T1000 (cell line): ENCODE data around the gene MIB1.
"Not testable (repeated sequence)": the region's sequence is repeated elsewhere in the genome, so short reads cannot be mapped to it uniquely, and the experiment has no call there.

ENCODE experiments used
- DNase-seq: peaks from one replicate; lab custom pipeline; 2025; ENCODE audit warnings: mixed read lengths; lab: John Stamatoyannopoulos, UW

The MIB1 gene

GRCh38 chr18:21740538-21741311 lies at the start of gene MIB1:
MIB1 (plus strand) TSS chr18:21740792; CDS start chr18:21741584, 792 bp downstream.
- DNase-seq = peak; percentile 98

DNA sequence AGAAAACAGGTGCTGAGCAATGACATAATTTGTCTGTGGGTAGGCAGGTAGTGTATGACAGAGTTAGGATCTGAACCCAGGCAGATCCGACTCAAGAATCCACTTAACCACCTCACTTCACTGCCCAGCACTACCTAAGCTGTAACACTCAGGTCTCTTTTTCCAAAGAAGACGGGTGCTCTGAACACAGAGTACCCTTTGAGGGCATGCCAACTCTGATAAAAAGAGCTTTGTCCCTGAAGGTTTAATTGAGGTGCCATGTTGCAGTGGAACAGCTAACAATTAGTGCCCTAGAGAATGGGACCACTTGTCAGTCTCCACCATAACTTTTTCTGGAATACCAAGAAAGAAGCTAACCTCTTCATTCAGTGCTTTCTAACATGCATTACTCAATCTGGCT lies 47.3 kb upstream of the MIB1 start:
- DNase-seq = no peak

DNA sequence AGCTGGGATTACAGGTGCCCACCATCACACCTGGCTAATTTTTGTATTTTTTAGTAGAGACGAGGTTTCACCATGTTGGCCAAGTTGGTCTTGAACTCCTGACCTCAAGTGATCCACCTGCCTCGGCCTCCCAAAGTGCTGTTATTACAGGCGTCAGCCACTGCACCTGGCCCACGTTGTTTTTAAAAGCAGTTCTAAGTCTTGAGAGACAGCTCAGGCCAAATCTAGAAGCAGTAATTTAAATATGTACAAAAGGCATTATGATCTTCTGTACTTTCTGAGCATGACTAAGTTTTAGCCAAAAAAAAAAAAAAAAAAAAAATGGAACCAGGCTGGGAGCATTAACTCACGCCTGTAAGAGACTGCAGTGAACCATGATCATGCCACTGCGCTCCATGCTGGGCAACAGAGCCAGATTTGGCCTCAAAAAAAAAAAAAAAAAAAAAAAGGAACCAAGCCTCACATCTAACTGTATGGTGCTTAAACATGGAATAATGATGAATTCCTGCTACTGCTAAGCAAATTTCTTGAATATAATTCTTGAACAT lies 40.0 kb upstream of the MIB1 start:
- no peak for DNase-seq

- no peak for DNase-seq
Observed at GRCh38 chr18:21701621-21702020, 39.0 kb upstream of the MIB1 start.

GRCh38 chr18:21702602-21703001 lies 38.0 kb upstream of the MIB1 start:
- DNase-seq = no peak

GRCh38 chr18:21703241-21703820 lies 37.3 kb upstream of the MIB1 start:
- DNase-seq = no peak

GRCh38 chr18:21704603-21705364 lies 35.8 kb upstream of the MIB1 start, which contains the start of gene ABHD3:
ABHD3 (minus strand) TSS chr18:21704774; CDS start chr18:21704665, 109 bp downstream.
- DNase-seq = peak; percentile 83

GRCh38 chr18:21706386-21706865 lies 34.2 kb upstream of the MIB1 start:
- DNase-seq = no peak

GRCh38 chr18:21707130-21707529 lies 33.5 kb upstream of the MIB1 start:
- DNase-seq = not testable (repeated sequence)

DNA sequence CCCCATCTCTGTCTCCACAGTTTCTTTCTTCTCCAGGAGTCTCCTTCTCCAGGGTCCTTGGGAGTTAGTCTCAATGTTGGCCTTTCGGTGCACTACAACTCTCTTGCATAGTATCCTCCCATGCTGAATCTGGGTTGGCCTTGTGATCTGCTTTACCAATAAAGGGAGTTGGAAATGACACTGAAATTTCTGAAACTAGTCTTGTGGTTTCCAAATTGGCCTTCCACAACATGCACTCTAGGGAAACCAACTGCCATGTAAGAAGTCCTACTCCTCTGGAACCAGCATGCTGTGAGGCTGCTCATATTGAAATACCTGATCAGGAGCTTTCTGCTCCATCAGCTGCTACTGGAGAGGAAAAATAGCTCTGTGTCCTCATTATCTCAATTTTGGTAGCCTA lies 26.1 kb upstream of the MIB1 start:
- DNase-seq = no peak

- DNase-seq = no peak
Observed at GRCh38 chr18:21722687-21723086, 17.9 kb upstream of the MIB1 start.

GRCh38 chr18:21725201-21725600 lies 15.4 kb upstream of the MIB1 start:
- no peak for DNase-seq

DNA sequence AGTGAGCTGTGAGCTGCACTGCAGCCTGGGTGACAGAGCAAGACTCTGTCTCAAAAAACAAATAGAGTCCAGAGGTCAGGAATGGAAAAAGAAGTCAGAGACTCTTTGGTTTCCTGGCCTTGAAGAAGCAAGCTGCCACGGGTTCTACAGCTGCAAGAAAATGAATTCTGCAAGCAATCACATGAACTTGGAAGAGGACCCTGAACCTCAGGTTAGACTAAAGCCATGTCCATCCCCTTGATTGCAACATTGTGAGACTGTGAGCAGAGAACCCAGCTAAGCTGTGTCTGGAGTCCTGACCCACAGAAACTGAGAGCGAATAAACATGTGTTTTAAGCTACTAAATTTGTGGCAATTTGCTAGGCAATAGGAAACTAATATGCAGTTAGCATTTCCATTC lies 12.9 kb upstream of the MIB1 start:
- DNase-seq = no peak

- DNase-seq = no peak
Observed at GRCh38 chr18:21733011-21733410, 7.6 kb upstream of the MIB1 start.

- no peak for DNase-seq
Observed at GRCh38 chr18:21735452-21736015, 5.1 kb upstream of the MIB1 start.

GRCh38 chr18:21736926-21737325 lies 3.7 kb upstream of the MIB1 start:
- DNase-seq = not testable (repeated sequence)

- no peak for DNase-seq
Observed at GRCh38 chr18:21739604-21740537, 721 bp upstream of the MIB1 start.

GRCh38 chr18:21741312-21741561 lies 645 bp downstream of the MIB1 start:
- DNase-seq = peak; percentile 51

- DNase-seq = no peak
Observed at GRCh38 chr18:21741562-21742314, 1.1 kb downstream of the MIB1 start.

- no peak for DNase-seq
Observed at GRCh38 chr18:21742315-21742687, 1.7 kb downstream of the MIB1 start.
